GM12878 (cell line): ENCODE results near the gene GPER1. TPM values are rescaled to one million over a fixed set of nuclear protein-coding genes. Genes with fewer than 3 reads are reported as not detected.

Experiments
- ATAC-seq: fragments of 200-7000 bp; cut with Tn5 transposase; 3 replicates; pipeline ENCODE4 v1.9.1; 2020; ENCODE audit warnings: mild to moderate bottlenecking, moderate library complexity
- BruUV-seq: library from RNA; stranded (reverse); fragments of 400-500 nt; replicated peaks from 2 replicates; lab custom pipeline; 2021; lab: Mats Ljungman, UMichigan
- CTCF ChIA-PET: fragments of 300-600 bp; sonication (Branson Sonifier 250); formaldehyde crosslinking; extraction: SDS; loops from one replicate; lab custom pipeline; 2021; ENCODE audit warnings: inconsistent platforms; lab: Yijun Ruan, JAX
- POLR2A ChIA-PET: fragments of 350-600 bp; formaldehyde crosslinking; extraction: SDS; loops from one replicate; lab custom pipeline; 2021; ENCODE audit warnings: inconsistent platforms; lab: Charles Lee
- RAD21 ChIA-PET: fragments of 300-600 bp; sonication (Branson Sonifier 250); formaldehyde crosslinking; loops from one replicate; lab custom pipeline; 2023; ENCODE audit warnings: antibody characterized with exemption; ENCODE audit not compliant: unreplicated experiment; lab: Charles Lee
- SMC1A ChIA-PET: fragments of 300-600 bp; sonication (Branson Sonifier 250); formaldehyde crosslinking; loops from one replicate; lab custom pipeline; 2023; ENCODE audit not compliant: unreplicated experiment, uncharacterized antibody; lab: Charles Lee
- DNase-seq: peaks from one replicate; pipeline ENCODE4 v3.0.0-alpha.2; 2011; ENCODE audit warnings: low read depth, low spot score
- FAIRE-seq: peaks from 3 replicates; lab custom pipeline; 2011; peaks lifted over from hg19 to GRCh38; lab: Jason Lieb, UNC
- H2AFZ ChIP-seq: 2 replicates; pipeline ENCODE4 v1.6.0; 2011; ENCODE audit warnings: low read depth, low read length, control low read depth; ENCODE audit not compliant: control insufficient read depth
- H3K27ac ChIP-seq: 2 replicates; pipeline ENCODE4 v1.5.1; 2011; ENCODE audit warnings: control low read depth; ENCODE audit not compliant: control insufficient read depth, insufficient read depth
- H3K27me3 ChIP-seq, 2 experiments: replicated peaks in 1 of 2; 2 replicates each; pipeline versions ENCODE4 v1.6.0 to v1.6.1; 2011; ENCODE audit warnings: low read length in 1 of 2; ENCODE audit not compliant: control insufficient read depth in 2 of 2, insufficient read depth in 2 of 2
- H3K36me3 ChIP-seq, 2 experiments: 2 replicates each; pipeline ENCODE4 v1.5.1; 2011; ENCODE audit warnings: low read length in 1 of 2; ENCODE audit not compliant: control insufficient read depth in 2 of 2, insufficient read depth in 2 of 2
- H3K4me1 ChIP-seq: 2 replicates; pipeline ENCODE4 v1.6.1; 2011; ENCODE audit warnings: mild to moderate bottlenecking, low read length, moderate library complexity, mixed read lengths; ENCODE audit not compliant: control insufficient read depth, insufficient read depth
- H3K4me2 ChIP-seq: 2 replicates; pipeline ENCODE4 v1.6.0; 2011; ENCODE audit warnings: control low read depth; ENCODE audit not compliant: control insufficient read depth, insufficient read depth
- H3K4me3 ChIP-seq: fragments of 200-600 bp; sonication (generic); 2 replicates; pipeline ENCODE4 v1.5.1; 2016
- H3K79me2 ChIP-seq: 2 replicates; pipeline ENCODE4 v1.6.0; 2011; ENCODE audit warnings: low read length; ENCODE audit not compliant: control insufficient read depth, insufficient read depth
- H3K9ac ChIP-seq: 2 replicates; pipeline ENCODE4 v1.8.0; 2011; ENCODE audit warnings: low read length, control low read depth, mixed read lengths; ENCODE audit not compliant: control insufficient read depth, insufficient read depth
- H3K9me3 ChIP-seq: replicated peaks from 3 replicates; pipeline ENCODE4 v1.5.1; 2011; ENCODE audit warnings: mild to moderate bottlenecking, low read length; ENCODE audit not compliant: control insufficient read depth, insufficient read depth
- H4K20me1 ChIP-seq: 2 replicates; pipeline ENCODE4 v1.6.0; 2011; ENCODE audit not compliant: control insufficient read depth, insufficient read depth
- ATF7 ChIP-seq: fragments of 450-650 bp; IDR thresholded peaks from 2 replicates; pipeline ENCODE4 v1.6.1; 2016; ENCODE audit warnings: low read depth, mild to moderate bottlenecking
- BACH1 ChIP-seq: fragments of 450-650 bp; IDR thresholded peaks from 2 replicates; pipeline ENCODE4 v1.6.1; 2017; ENCODE audit warnings: mild to moderate bottlenecking, borderline replicate concordance
- CBX3 ChIP-seq: fragments of 200-600 bp; sonication (generic); IDR thresholded peaks from 2 replicates; pipeline ENCODE4 v1.6.1; 2016; ENCODE audit warnings: low read depth, borderline replicate concordance
- CEBPB ChIP-seq, 2 experiments: fragments of 150-350 bp in 1 of 2; IDR thresholded peaks; 2 replicates each; pipeline ENCODE4 v1.6.1; 2012 to 2014; ENCODE audit warnings: low read depth in 2 of 2, low read length in 2 of 2, borderline replicate concordance in 1 of 2, inconsistent platforms in 1 of 2
- ELK1 ChIP-seq: IDR thresholded peaks from 2 replicates; pipeline ENCODE4 v1.6.1; 2012; ENCODE audit warnings: low read depth, low read length, improper control_type of control experiment
- EZH2 ChIP-seq: IDR thresholded peaks from 2 replicates; pipeline ENCODE4 v1.6.1; 2012; ENCODE audit warnings: low read depth, mild to moderate bottlenecking, control low read depth, inconsistent platforms, low read length, borderline replicate concordance; ENCODE audit not compliant: control insufficient read depth
- GABPA ChIP-seq: IDR thresholded peaks from 2 replicates; pipeline ENCODE4 v1.6.1; 2014; ENCODE audit warnings: antibody characterized with exemption, low read depth, mild to moderate bottlenecking, inconsistent platforms
- IRF3 ChIP-seq: fragments of 450-650 bp; IDR thresholded peaks from 2 replicates; pipeline ENCODE4 v1.6.1; 2014; ENCODE audit warnings: mild to moderate bottlenecking
- KAT2A ChIP-seq: conservative IDR thresholded peaks from 2 replicates; pipeline ENCODE4 v1.6.1; 2011; ENCODE audit warnings: low read depth, low read length; ENCODE audit not compliant: control insufficient read depth
- MLLT1 ChIP-seq: fragments of 450-650 bp; IDR thresholded peaks from 2 replicates; pipeline ENCODE4 v1.6.1; 2016; ENCODE audit warnings: mild to moderate bottlenecking
- PAX5 ChIP-seq: IDR thresholded peaks from 2 replicates; pipeline ENCODE4 v1.6.1; 2011; ENCODE audit warnings: low read depth, low read length, borderline replicate concordance
- POLR2AphosphoS2 ChIP-seq: IDR thresholded peaks from 2 replicates; pipeline ENCODE4 v1.6.1; 2011; ENCODE audit warnings: low read depth, mild to moderate bottlenecking, low read length, improper control_type of control experiment, moderate library complexity
- SRF ChIP-seq, 2 experiments: IDR thresholded peaks; 2 replicates each; pipeline ENCODE4 v1.6.1; 2011; ENCODE audit warnings: low read depth in 2 of 2, low read length in 2 of 2, mild to moderate bottlenecking in 1 of 2, moderate library complexity in 1 of 2
- YBX1 ChIP-seq: fragments of 450-650 bp; IDR thresholded peaks from 2 replicates; pipeline ENCODE4 v1.6.1; 2016; ENCODE audit warnings: antibody characterized with exemption
- WGBS: methylation state at CpG from one replicate; pipeline ENCODE4 v1.1.6; 2016; ENCODE audit warnings: low lambda C conversion rate; ENCODE audit not compliant: insufficient replicate concordance, insufficient coverage; ENCODE audit errors: missing lambda C conversion rate; 5-methylcytosine and 5-hydroxymethylcytosine counted together
- in situ Hi-C: fragments of 300-500 bp; cut with MboI; formaldehyde crosslinking; loops from 9 replicates; pipeline ENCODE4 v1.14.3; 2018; ENCODE audit warnings: mixed read lengths
- intact Hi-C: fragments of 100-400 bp; cut with micrococcal nuclease; formaldehyde crosslinking; loops from one replicate; pipeline ENCODE4 v1.14.2; 2022; ENCODE audit not compliant: unreplicated experiment
- polyA plus RNA-seq, 11 experiments: library from polyadenylated mRNA; depleted of rRNA in 4 of 11; unstranded in 6 of 11; stranded (reverse) in 5 of 11; fragments of >200 nt; fragmentation: Nextera tagmentation in 4 of 11; fragmentation: Illumina TruSeq in 1 of 11; extraction: Ambion mirVana in 4 of 11; extraction: Trizol in 1 of 11; gene quantifications; 1 replicate in 1 of 11; 2 replicates in 10 of 11; pipeline versions ENCODE4 v1.2.1 to v1.2.3, GENCODE V29; 2011 to 2016; ENCODE audit warnings: inconsistent platforms in 2 of 11, missing spikeins in 2 of 11, low read depth in 1 of 11
- total RNA-seq, 4 experiments: library from RNA; depleted of rRNA in 3 of 4; stranded (reverse); fragments of >200 nt in 3 of 4; fragmentation: Illumina TruSeq in 1 of 4; extraction: Trizol in 1 of 4; gene quantifications; 2 replicates each; pipeline versions ENCODE4 v1.2.1 to v1.2.3, GENCODE V29; 2013 to 2021

The GPER1 gene
- total and polyA plus RNA-seq, 10 of the 15 experiments (the other 5 are each of a cell fraction or from before 2014, with no cell fraction given), result 0.03 to 6.5 (median 2.6) TPM

- intact Hi-C loops (loop anchor here (10.0 kb wide), 1 partner anchor 155 kb away; no protein-coding TSS in a partner anchor), in situ Hi-C loops (loop anchor here (5.0 kb wide), 2 partner anchors 32 to 62 kb away; no protein-coding TSS in a partner anchor)
- Histone ChIP-seq H3K4me3 (no peak overlapping the region), H3K4me1 (peaks cover 33% of the 10 kb centered on the region), H4K20me1 (no peaks in the 10 kb centered on the region), H3K27me3 (no peaks in the 10 kb centered on the region), H3K79me2 (peaks cover 10% of the 10 kb centered on the region), H3K4me2 (no peak overlapping the region; the same call in 1 of the 2 replicates), H3K9me3 (no peaks in the 10 kb centered on the region; the same call in 2 of the 3 replicates), H3K27ac (no peak overlapping the region), H2AFZ (no peak overlapping the region), H3K9ac (no peak overlapping the region), H3K36me3 (peaks cover 4 to 5% of the 10 kb centered on the region in 2 experiments; a peak in 3 of 4 replicates)
- 77% methylated on average over 35 of the region's 55 CpGs for WGBS
- ATAC-seq (peak; percentile 69), DNase-seq (peak; percentile 33), FAIRE-seq (no peak)
- ChIA-PET POLR2A (interaction anchor here (1.5 to 3.0 kb wide), 3 partner anchors 17 to 34 kb away, joined by 3 to 40 read pairs (median 11); no protein-coding TSS in a partner anchor), RAD21 (interaction anchor here (3.1 kb wide), 1 partner anchor 33 kb away, joined by 12 read pairs; no protein-coding TSS in a partner anchor), SMC1A (interaction anchor here (1.1 to 3.0 kb wide), 2 partner anchors 34 to 66 kb away, joined by 3 to 10 read pairs; no protein-coding TSS in a partner anchor), CTCF (interaction anchor here (1.1 to 3.4 kb wide), 6 partner anchors 15 to 67 kb away, joined by 3 to 39 read pairs (median 4); no protein-coding TSS in a partner anchor)
- no TSS peak for BruUV-seq
- no peak for TF ChIP-seq SRF (IDR thresholded peaks at IDR 0.05; ENCODE audit: low read depth in 2 of 2, low read length in 2 of 2)
- no peak for TF ChIP-seq CEBPB (IDR thresholded peaks at IDR 0.05; ENCODE audit: borderline replicate concordance in 1 of 2, low read depth in 2 of 2, low read length in 2 of 2)
- no peak for TF ChIP-seq YBX1
- no peak for TF ChIP-seq ATF7
- no peak for TF ChIP-seq MLLT1
- no peak for TF ChIP-seq GABPA
- TF ChIP-seq ELK1, result no peak
- no peak for TF ChIP-seq KAT2A
- peak; percentile 56; the same call in 1 of the 2 replicates for TF ChIP-seq POLR2AphosphoS2
- TF ChIP-seq EZH2, result no peak
- no peak for TF ChIP-seq BACH1
- peak; percentile 67; the same call in 1 of the 2 replicates for TF ChIP-seq PAX5
- TF ChIP-seq CBX3, result no peak
- TF ChIP-seq IRF3, result no peak
Observed at GRCh38 chr7:1059200-1060091, 28.5 kb upstream of the GPER1 start.
